ENCODE data around the gene RNF214.
A peak's percentile ranks its signal among the peaks of the same experiment; 100 is the strongest.
"Not testable (repeated sequence)": the region's sequence is repeated elsewhere in the genome, so short reads cannot be mapped to it uniquely, and the experiment has no call there.

Gene RNF214

GRCh38 chr11:117226388-117227385 is 5.8 kb upstream of the RNF214 start:
- DNase-seq (ENCODE audit: low read depth, low spot score), result peak; percentile 76
- no peak overlapping the region for H3K4me3 ChIP-seq (ENCODE audit: low read length)

DNA sequence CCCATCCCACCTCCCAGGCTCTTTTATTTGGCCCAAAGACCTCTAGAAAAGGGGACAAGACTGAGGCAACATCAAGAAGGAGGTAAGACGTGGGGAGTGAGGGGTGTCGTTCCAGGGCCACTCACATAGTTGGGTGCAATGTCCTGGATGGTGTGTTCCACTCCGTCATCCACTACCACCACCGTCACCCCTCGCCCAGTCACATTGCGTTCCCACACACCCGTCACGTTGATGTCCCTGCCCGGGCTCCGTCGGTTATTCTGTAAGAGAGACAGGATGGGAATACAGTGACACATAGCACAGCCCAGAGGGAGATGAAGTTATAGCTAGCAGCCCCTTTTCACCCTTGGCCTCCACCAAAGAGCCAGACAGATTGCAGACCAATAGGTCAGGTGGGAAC is 4.4 kb upstream of the RNF214 start:
- DNase-seq (ENCODE audit: low read depth, low spot score), result no peak

DNA sequence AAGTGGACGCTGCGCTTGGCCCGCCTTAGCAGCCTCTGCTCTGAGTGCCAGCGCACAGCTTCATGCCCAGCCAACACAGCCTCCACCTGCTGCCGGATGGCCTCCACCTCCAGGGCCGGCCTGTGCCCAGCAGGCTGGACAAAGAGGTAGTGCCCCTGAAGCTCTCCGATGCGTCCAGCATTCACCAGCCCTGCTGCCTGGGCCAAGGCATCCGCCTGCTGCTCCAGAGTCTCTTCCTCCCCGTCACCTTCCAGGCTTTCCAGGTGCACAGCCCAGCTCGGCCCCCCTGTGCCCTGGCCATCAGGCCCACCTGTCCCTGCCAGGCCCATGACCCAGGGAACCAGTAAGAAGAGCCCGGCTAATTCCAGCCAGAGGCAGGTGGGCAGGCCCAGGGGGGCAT is 3.1 kb upstream of the RNF214 start:
- no peak for DNase-seq (ENCODE audit: low read depth, low spot score)
- H3K4me3 ChIP-seq (ENCODE audit: low read length), result no peak overlapping the region

More for the DNA sequence above, 4.4 kb upstream of the RNF214 start:
- no peak overlapping the region for H3K4me3 ChIP-seq (ENCODE audit: low read length)

DNA sequence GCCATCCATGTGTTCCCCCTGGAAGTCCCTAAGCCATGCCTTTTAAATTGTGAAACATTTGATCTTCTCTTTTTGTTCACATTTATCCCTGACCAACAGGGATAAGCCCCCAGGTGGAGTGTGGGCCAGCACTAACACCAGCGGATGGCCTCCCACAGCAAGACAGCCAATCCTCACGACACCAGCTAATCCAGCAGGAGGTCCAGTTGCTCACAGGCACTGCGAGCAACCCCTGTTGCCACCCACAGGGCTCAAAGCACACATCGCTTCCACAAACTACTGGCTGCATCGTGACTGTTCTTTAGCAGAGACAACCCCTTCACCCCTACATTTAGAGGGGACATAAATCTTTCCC is 2.6 kb upstream of the RNF214 start:
- H3K4me3 ChIP-seq (ENCODE audit: low read length), result peak overlapping the region; percentile 96

GRCh38 chr11:117230286-117230961 is 2.0 kb upstream of the RNF214 start:
- peak overlapping the region; percentile 96 for H3K4me3 ChIP-seq (ENCODE audit: low read length)
- peak; percentile 60 for DNase-seq (ENCODE audit: low read depth, low spot score)

More for the DNA sequence above, 2.6 kb upstream of the RNF214 start:
- DNase-seq (ENCODE audit: low read depth, low spot score), result no peak

DNA sequence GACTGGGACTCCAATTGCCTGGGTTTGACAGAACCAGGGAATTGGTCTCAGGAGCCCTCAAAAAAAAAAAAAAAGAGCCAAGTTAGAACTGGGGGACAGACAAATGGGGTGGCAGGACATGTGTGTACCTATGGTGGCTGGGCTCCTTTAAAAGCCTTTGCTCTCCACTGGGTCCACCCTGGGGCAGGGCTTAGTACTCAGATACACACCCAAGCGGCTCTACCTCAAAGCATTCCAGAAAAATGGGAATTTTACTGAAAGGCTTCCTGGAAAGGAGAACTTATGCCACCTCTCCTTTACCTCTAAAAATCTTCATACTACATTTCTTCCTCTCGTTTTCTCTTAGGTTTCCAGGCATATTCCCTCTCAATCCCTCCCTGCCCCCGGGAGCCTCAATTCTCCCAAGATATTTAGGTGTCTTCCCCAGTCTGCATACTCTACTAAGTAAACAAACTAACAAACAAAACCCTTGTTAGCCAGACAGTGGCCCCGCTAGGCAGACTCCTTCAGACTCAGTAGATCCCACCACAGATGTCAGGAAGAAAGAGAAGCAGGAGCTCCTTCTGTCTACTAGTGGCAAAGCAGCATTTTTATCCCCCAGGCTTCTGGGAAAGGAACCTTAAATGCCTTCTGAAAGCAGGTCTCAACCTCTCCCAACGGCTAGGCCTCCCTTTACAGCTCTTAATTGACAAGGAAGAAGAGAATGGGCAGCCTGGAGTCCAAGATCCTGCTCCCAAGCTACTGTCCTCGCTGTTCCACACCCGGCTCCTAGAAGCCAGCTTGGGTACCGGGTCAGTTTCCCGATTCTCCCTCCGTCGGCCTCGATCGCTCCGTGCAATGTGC is 1.3 kb upstream of the RNF214 start:
- DNase-seq (ENCODE audit: low read depth, low spot score), result no peak
- H3K4me3 ChIP-seq (ENCODE audit: low read length), result peak overlapping the region; percentile 96

- H3K4me3 ChIP-seq (ENCODE audit: low read length), result peak within 1 kb of the TSS; percentile 96
- DNase-seq (ENCODE audit: low read depth, low spot score), result no peak
These were observed 704 bp upstream of the RNF214 start, which contains the start of gene PCSK7 for GRCh38 chr11:117231842-117232091. Gene PCSK7, minus strand, starts transcription at chr11:117232073. Its CDS starts 2,229 bp downstream, at chr11:117229844.

- peak overlapping the region; percentile 65 for H3K4me3 ChIP-seq (ENCODE audit: low read length)
- DNase-seq (ENCODE audit: low read depth, low spot score), result no peak
These were observed 489 bp downstream of the RNF214 start for GRCh38 chr11:117232911-117233409.

DNA sequence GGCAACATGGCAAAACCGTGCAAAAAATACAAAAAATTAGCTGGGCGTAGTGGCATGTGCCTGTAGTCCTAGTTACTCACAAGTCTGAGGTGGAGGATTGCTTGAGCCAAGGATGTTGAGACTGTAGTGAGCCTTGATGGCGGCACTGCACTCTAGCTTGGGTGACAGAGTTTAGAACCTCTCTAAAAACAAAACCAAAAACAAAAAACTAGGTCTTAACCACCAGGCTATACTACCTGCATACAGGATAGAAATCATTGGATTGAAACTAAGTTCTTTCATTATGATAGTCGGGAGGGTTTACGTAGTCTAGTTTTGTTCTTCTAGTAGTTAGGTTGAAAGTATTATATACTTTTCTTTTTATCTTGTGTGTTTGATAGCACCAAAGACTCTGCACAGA is 5.8 kb downstream of the RNF214 start:
- no peak for DNase-seq (ENCODE audit: low read depth, low spot score)

DNA sequence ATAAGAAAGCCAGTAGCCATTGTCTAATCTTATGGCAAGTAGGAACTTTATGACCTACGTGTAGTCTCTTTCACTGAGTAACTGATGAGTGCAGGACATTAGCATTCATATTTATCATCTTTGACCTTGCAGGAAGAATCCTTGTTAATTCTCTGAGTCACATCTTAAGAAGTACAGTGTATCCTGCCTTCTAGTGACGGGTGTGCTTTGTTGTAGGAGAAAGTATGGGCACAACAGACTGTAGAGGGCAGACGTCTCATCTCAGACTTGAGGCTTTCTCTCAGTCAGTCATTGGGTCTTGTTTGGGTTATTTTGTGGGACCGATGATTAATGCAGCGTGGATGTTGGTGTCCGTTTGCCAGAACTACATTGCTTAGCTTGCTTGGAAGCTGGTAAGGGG is 6.8 kb downstream of the RNF214 start:
- no peak overlapping the region for H3K4me3 ChIP-seq (ENCODE audit: low read length)
- no peak for DNase-seq (ENCODE audit: low read depth, low spot score)

More for the DNA sequence above, 5.8 kb downstream of the RNF214 start:
- H3K4me3 ChIP-seq (ENCODE audit: low read length), result no peak overlapping the region

- DNase-seq (ENCODE audit: low read depth, low spot score), result no peak
- H3K4me3 ChIP-seq (ENCODE audit: low read length), result no peak overlapping the region
These were observed 15.9 kb downstream of the RNF214 start for GRCh38 chr11:117248341-117248740.

DNA sequence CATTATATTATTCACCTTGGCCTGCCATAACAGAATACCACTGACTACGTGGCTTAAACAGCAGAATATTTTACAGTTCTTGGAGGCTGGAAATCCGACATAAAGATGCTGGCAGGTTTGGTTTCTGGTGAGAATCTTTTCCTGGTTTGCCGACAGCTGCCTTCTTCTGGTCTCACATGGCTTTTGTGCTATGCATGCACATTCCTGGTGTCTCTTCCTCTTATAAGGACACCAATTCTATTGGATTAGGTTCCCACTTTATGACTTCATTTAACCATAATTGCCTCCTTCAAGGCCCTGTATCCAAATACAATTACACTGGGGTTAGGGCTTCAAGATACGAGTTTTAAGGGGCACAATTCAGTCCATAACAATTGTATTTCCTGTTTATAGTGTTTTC is 17.1 kb downstream of the RNF214 start:
- H3K4me3 ChIP-seq (ENCODE audit: low read length), result no peak overlapping the region
- no peak for DNase-seq (ENCODE audit: low read depth, low spot score)

GRCh38 chr11:117251506-117251905 is 19.0 kb downstream of the RNF214 start:
- DNase-seq (ENCODE audit: low read depth, low spot score), result no peak
- H3K4me3 ChIP-seq (ENCODE audit: low read length), result no peak overlapping the region

DNA sequence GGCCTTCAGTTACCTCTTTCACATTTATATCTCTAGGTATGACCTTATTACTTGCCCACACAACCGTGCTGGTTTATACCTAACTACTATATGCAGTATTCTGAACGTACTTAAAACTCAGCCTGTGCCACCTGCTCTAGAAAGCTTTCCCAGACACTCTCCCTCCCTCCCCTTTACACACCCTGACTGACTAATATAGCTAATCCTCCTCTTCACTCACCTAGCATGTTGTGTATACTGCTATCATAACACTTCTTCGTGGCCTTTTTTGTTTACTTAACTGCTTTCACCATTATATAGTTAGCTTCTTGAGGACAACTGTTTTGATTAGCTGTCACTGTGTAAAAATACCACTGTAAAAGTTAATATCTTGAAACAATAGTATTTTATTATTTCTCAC is 23.5 kb downstream of the RNF214 start:
- no peak for DNase-seq (ENCODE audit: low read depth, low spot score)
- no peak overlapping the region for H3K4me3 ChIP-seq (ENCODE audit: low read length)

- H3K4me3 ChIP-seq (ENCODE audit: low read length), result no peak overlapping the region
- DNase-seq (ENCODE audit: low read depth, low spot score), result no peak
These were observed 24.1 kb downstream of the RNF214 start for GRCh38 chr11:117256573-117256972.

DNA sequence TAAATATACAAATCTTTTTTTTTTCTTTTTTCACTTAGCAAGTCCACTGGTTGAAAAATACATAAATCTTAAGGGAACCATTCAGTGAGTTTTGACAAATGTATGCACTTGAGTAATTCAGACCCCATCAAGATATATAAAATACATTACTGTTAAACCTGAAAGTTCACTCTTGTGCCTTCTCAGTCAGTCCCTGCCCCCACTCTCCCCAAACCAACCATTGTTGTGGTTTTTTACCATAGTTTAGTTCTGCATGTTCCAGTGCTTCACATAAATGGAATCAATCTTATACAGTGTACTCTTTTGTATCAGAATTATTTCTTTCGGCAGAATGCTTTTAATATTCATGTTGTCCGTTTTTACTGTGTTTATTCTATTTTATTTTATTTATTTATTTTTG is 26.1 kb downstream of the RNF214 start:
- DNase-seq (ENCODE audit: low read depth, low spot score), result peak; percentile 7
- no peak overlapping the region for H3K4me3 ChIP-seq (ENCODE audit: low read length)

DNA sequence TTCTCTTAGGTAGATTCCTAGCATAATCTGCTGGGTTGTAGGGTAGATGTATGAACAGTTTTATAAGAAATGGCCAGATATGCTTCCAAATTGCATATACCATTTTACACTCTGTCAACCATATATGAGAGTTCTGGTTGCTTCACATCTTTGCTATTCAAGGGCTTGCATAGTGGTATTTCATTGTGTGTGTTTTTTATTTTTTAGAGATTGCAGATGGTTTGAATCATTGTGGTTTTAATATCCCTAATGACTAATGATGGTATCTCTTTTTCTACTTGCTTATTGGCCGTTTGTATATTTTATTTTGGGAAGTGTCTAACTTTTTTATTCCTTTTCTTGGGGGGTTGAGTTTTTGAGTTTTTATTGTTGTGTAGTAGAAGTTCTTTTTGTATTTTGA is 26.9 kb downstream of the RNF214 start:
- H3K4me3 ChIP-seq (ENCODE audit: low read length), result no peak overlapping the region
- DNase-seq (ENCODE audit: low read depth, low spot score), result no peak

DNA sequence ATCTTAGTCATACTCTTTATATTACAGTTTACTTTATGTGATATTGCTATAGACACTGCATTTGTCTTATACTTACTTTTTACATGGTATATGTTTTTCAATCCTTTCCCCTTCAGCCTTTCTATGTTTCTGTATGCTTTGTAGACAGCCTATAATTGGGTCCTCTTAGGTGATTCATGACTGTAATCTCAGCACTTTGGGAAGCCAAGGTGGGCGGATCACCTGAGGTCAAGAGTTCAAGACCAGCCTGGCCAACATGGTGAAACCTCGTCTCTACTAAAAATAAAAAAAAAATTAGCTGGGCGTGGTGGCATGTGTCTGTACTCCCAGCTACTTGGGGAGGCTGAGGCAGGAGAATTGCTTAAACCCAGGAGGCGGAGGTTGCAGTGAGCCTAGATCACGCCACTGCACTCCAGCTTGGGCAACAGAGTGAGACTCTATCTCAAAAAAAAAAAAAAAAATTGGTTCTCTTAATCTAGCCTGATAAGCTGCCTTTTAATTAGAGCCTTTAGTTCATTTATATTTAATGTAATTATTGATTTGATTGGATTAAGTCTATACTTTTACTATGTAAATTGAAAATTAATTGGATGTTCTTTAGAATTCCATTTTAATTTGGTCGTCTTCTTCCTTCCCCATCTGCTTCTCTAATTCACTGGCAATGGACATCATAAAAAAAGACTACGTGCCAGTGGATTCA is 32.3 kb downstream of the RNF214 start:
- H3K4me3 ChIP-seq (ENCODE audit: low read length); DNase-seq (ENCODE audit: low read depth, low spot score): not testable (repeated sequence)

DNA sequence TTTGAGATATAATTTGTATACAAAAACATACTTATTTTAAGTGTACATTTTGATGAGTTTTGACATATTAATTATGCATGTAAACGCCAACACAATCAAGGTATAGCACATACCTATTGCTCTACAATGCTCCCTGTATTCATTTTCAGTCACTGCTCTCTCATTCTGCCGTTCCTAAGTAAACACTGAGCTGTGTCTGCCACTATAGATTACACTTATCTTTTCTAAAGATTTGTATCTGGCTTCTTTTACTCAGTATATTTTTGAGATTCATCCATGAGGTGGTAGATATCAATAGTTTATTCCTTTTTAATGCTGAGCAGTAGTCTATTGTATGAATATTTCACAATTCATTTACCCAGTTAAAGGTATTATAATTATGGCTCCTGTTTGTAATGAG is 33.3 kb downstream of the RNF214 start:
- no peak overlapping the region for H3K4me3 ChIP-seq (ENCODE audit: low read length)
- no peak for DNase-seq (ENCODE audit: low read depth, low spot score)
